GM12872 (cell line): ENCODE data around the gene SCAF8.

Source experiments
- TF ChIP-seq, protein P1 (sequence below): IDR thresholded peaks from 3 replicates; pipeline ENCODE4 v1.5.1; 2011; ENCODE audit warnings: low read depth, mild to moderate bottlenecking, low read length, moderate library complexity; ENCODE audit not compliant: insufficient read depth

SCAF8 gene

DNA sequence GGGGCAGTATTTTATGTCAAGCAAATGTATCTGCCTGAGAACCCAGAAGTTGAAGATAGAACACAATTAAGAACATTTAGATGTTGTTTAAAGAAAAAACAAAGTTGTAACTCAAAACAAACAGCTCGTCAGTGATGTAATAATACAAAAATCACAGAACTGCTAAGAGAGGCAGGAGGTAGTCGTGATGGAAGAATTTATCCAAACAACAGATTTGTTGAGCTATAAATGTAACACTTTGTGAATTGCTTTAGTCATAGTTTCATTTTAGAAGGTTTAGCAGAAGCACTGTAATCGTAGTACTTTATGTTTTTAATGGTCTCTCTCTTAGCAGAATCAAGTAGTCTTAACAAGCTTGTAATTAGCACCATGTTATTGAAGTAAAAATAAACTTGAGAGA, 73.6 kb downstream of the SCAF8 start:
- TF ChIP-seq, protein P1, sequence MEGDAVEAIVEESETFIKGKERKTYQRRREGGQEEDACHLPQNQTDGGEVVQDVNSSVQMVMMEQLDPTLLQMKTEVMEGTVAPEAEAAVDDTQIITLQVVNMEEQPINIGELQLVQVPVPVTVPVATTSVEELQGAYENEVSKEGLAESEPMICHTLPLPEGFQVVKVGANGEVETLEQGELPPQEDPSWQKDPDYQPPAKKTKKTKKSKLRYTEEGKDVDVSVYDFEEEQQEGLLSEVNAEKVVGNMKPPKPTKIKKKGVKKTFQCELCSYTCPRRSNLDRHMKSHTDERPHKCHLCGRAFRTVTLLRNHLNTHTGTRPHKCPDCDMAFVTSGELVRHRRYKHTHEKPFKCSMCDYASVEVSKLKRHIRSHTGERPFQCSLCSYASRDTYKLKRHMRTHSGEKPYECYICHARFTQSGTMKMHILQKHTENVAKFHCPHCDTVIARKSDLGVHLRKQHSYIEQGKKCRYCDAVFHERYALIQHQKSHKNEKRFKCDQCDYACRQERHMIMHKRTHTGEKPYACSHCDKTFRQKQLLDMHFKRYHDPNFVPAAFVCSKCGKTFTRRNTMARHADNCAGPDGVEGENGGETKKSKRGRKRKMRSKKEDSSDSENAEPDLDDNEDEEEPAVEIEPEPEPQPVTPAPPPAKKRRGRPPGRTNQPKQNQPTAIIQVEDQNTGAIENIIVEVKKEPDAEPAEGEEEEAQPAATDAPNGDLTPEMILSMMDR, result no peak

DNA sequence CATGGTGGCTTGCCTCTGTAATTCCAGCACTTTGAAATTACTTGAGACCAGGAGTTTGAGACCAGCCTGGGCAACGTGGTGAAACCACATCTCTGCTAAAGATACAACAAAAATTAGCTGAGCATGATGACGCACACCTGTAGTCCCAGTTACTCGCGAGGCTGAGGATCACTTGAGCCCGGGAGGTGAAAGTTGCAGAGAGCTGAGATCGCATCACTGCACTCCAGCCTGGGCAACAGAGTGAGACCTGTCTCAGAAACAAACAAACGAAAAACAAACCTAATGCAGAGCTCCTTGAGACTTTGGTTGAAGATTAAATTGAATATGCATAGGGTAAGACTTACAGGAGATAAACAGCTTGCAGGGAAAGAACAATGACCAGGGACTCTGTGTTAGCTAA, 80.8 kb downstream of the SCAF8 start:
- TF ChIP-seq, protein P1, result no peak

DNA sequence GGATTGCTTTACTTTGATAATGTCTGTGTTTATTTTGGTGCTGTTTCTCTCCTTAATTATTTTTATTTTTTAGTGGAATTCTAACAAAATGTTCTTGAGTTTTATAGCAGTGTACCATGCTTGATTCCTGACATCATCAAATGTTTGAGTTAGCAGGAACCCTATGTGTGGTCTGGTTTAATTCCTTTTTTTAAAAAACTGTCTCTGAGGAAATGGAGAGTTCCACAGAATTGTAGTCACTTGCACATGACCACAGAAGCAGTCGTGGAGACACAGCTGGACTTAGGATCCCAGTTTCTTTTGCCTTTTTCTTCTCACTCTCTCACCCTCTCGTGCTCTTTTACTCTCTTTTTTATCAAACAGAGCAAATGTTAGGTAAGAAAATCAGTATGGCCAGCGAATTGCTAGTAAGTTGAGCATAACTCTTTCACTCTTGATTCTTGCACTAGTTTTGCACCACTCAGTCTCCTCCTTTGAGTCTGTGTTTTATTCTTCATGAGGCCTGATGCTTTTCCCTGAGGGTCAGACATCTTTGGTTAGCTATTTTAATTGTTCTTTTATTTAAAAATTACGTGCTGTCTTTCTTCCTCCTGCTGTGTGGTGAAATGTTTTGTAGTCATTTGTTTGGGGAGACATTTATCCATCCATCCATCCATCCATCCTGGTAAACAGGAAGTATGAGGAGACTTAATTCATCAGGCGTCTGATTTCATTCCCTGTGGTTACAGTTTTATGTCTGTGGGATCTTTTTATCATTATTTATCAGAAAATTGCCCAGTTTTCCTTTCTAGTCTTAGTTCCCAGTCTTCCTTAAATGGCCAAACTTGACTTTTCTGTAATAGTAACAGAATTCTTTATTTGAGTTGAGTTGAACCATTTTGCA, 83.0 kb downstream of the SCAF8 start:
- TF ChIP-seq, protein P1, result no peak

DNA sequence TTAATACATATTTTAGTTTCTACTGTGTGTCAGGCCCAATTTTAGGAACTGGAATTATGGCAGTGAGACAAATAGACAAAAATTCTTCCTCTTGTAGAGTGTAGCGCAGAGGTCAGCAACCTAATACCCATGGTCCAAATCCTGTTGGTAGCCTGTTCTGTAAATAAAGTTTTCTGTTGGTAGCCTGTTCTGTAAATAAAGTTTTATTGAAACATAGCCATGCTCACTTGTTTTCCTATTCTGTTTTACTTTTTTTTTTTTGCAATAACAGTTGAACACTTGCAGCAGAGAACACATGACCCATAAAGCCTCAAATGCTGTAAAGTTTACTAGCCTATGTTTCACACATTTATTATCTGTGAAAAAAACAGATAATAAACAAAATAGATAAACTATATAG, 87.9 kb downstream of the SCAF8 start:
- TF ChIP-seq, protein P1, result no peak

DNA sequence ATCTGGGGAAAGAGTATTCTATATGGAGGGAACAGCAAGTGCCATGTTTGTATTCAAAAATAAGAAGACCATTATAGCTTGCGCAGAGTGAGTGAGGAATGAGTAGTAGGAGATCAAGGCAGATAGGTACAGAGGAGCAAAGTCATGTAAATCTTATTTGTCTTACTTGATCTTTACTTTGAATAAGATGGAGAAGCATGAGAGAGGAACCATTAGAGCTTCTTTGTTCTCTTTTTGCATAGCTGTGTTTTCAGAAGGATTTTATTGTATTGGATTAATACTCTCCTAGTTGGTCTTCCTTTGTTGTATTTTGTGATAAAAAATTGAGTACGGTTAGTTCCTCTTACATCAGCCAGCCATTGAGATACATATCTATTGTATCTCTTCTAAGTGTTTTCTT, 88.4 kb downstream of the SCAF8 start:
- TF ChIP-seq, protein P1, result no peak

DNA sequence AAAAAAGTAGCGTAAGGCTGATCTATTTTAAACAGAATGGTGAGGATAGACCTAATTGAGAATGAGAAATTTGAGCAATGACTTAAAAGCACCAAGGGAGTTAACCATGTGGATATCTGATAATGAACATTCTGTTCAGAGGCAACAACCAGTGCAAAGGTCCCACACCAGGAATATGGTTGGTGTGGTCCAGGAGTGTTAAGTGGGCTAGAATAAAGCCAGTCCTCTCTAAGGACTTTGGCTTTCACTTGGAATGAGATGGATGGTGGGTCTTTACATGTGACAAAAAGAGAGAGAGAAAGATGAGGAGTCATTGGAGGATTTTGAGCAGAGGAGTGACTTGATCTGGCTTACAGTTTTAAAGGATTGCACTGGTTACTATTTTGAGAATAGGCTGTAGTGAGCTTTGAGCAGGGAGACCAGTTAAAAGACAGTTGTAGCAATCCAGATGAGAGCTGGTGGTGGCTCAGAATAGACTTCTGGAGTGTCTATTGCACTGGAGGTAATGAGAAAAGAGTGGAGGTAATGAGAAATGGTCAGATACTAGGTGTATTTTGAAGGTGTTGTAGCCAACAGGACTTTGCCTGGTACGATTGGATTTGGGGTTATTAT, 89.8 kb downstream of the SCAF8 start:
- TF ChIP-seq, protein P1, result no peak

DNA sequence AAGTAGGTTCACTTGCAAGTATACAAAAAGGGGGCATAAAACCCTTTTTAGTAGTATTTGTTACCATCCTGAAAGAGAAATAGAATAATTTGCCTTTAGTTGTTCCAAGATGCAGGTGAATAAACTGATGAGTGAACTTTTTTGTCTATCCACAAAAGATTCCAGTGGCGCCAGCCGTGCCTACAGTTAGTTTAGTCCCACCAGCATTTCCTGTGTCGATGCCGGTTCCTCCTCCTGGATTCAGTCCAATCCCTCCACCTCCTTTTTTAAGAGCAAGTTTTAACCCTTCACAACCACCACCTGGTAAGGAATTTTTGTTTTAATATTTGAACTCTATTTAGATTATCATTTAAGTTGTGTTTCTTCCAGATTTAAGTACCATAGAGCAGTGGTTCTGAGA, 90.9 kb downstream of the SCAF8 start:
- TF ChIP-seq, protein P1, result no peak
